ENCODE data around the gene RPS6KA5.

- no peak for TF ChIP-seq EZH2 (IDR thresholded peaks at IDR 0.05; ENCODE audit: borderline replicate concordance, insufficient read depth, low read depth, low read length, poor library complexity, severe bottlenecking)
- no peak for TF ChIP-seq CTCF (IDR thresholded peaks at IDR 0.05)
These were observed 2.7 kb upstream of the RPS6KA5 start for GRCh38 chr14:91063119-91063518.
